H4 (cell line): ENCODE data around the gene BRCA2. TPM values are rescaled to one million over a fixed set of nuclear protein-coding genes. Genes with fewer than 3 reads are reported as not detected.
"Not testable (repeated sequence)": the region's sequence is repeated elsewhere in the genome, so short reads cannot be mapped to it uniquely, and the experiment has no call there.

Experiments
- DNase-seq: peaks from one replicate; pipeline ENCODE4 v3.0.0-alpha.2; 2015; ENCODE audit warnings: low spot score
- total RNA-seq: library from RNA; depleted of rRNA; stranded (reverse); fragments of >200 nt; shearing (Covaris generic); gene quantifications from 2 replicates; pipeline ENCODE4 v1.2.3, GENCODE V29; 2014

Gene BRCA2
- total RNA-seq, 1 experiment from 2014 or later = 8.1 TPM

DNA sequence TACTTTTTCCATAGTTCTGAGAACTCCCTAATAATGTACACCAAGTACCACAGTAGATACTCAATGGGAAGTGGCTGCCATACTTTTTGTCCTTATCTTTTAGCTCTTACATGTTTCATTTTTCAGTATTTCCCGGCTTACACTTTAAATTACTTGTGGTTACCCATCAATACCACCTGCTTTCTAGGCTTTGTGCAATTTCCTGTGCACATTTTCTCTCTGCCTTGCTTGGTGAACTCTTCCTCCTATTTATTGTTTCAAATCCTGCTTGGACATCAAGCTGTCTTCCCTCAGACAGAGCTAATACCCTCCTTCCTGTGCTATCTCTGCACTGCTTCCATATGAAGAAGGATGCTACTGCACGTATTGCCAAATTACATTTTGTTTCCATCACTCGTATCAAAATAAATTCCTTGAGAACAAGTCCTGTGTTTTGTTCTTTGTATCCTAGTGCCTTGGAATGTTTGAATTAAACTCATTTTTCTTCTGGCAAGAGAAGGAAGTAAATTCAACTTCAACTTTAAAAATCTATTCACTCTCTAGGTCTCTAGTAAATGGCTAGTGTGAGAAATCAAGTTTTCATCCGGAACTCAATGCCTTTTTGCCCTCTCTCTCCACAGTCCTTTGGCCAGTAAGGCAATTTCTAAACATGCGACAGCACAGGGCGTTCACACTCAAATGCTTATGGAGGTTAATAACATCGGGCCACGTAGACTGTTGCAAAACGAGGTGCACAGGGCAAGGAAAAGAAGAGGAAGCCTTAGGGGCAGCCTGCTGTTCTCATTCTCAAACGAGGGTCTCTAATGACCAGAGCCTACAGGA, 5.8 kb upstream of the BRCA2 start:
- DNase-seq = no peak

DNA sequence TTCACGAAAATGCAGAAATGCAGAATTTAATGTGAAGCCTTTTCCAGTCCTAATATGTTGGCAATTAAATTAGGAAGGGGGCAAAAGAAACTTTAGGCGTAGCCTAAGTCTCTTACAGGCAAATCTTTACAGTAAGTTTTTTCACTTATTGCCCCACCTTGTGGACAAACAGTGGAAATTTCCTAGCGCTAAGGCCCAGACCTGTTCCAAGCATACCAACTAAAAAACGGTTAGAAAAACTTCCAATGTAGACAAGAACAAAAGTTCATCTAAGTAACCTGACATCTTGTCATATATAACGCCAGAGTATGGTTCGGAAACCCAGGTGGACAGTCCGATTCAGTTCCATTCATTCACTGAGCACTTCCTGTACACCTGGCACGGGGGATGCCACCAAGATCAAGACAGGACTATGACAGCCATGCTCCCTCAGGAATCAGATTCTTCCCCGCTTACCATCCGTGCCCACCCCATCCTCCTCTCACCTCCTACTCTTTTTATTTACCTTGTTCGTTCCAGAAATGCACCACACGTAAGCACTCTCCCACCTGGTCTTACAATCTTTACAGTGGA, 5.1 kb upstream of the BRCA2 start:
- peak; percentile 22 for DNase-seq

DNA sequence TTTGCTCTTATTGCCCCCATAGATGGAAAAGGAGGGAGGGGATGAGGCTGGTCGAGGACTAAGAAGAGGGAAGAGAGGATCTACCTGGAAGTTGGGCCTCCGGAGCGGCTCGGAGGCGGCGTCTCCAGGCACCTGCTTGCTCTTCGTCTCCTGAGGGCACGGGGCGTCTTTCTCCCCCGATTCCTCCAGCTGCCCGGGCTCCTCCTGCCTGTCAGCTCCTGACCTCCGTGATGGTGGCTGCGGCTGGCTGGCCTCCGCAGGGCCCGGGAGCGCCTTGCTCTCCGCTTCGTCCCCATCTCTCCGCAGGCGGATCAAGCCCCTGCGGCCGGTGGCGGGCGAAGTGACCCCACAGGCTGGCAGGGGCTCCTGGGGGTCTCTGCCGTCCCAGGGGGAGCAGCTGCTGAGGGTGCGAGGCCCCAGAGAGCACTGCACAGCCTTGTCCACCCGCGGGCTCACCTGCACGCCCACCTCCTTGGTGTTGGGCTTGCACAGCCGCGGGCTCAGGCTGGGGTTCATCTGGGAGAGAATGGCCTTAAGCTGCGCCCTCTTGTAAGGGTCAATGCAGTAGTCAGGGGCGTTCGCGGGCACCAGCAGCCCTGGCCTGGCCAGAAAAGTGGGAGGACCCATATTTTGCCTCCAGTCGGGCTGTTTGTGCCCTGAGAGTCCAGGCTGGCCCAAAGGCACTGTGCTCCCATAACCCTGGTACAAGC, 4.0 kb upstream of the BRCA2 start:
- DNase-seq = no peak

DNA sequence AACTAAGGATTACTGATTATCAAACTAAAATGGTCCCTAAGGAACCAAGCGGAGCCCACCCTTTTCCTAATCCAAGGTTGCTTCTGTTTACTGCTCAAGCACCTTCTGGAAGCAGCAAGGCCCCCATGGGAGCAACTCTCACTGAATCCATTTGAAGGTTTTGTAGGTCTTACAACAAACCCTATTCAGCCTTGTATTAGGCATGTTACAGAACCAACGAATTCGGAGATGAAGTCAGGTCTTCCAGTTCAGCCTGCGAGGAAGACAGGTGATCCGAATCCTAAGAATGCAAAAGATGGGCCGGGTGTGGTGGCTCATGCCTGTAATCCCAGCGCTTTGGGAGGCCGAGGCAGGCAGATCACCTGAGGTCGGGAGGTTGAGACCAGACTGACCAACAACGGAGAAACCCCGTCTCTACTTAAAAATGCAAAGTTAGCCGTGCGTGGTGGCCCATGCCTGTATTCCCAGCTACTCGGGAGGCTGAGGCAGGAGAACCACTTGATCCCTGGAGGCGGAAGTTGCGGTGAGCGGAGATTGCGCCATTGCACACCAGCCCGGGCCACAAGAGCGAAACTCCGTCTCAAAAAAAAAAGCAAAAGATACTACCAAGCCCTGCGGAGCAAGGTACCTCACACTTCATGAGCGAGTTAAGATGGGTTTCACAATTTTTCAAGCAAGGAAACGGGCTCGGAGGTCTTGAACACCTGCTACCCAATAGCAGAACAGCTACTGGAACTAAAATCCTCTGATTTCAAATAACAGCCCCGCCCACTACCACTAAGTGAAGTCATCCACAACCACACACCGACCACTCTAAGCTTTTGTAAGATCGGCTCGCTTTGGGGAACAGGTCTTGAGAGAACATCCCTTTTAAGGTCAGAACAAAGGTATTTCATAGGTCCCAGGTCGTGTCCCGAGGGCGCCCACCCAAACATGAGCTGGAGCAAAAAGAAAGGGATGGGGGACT, 754 bp upstream of the BRCA2 start:
- DNase-seq = peak; percentile 37

DNA sequence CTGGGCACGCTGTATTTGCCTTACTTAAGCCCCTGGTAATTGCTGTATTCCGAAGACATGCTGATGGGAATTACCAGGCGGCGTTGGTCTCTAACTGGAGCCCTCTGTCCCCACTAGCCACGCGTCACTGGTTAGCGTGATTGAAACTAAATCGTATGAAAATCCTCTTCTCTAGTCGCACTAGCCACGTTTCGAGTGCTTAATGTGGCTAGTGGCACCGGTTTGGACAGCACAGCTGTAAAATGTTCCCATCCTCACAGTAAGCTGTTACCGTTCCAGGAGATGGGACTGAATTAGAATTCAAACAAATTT, 676 bp downstream of the BRCA2 start:
- DNase-seq = no peak

DNA sequence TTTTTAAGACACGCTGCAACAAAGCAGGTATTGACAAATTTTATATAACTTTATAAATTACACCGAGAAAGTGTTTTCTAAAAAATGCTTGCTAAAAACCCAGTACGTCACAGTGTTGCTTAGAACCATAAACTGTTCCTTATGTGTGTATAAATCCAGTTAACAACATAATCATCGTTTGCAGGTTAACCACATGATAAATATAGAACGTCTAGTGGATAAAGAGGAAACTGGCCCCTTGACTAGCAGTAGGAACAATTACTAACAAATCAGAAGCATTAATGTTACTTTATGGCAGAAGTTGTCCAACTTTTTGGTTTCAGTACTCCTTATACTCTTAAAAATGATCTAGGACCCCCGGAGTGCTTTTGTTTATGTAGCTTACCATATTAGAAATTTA, 1.2 kb downstream of the BRCA2 start:
- DNase-seq = no peak

DNA sequence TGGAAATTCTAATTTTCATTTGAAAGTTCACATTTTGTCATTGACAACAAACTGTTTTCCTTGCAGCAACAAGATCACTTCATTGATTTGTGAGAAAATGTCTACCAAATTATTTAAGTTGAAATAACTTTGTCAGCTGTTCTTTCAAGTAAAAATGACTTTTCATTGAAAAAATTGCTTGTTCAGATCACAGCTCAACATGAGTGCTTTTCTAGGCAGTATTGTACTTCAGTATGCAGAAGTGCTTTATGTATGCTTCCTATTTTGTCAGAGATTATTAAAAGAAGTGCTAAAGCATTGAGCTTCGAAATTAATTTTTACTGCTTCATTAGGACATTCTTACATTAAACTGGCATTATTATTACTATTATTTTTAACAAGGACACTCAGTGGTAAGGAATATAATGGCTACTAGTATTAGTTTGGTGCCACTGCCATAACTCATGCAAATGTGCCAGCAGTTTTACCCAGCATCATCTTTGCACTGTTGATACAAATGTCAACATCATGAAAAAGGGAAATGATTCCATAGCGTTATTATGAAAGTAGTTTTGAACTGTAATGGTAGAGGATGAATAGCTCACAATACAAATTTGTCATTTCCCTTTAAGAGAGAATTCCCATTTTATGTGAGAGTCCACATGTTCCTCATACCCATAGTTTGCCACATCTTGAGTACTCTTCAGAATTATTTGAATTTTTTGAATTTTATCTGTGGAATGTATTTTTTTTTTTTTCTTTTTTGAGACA, 2.6 kb downstream of the BRCA2 start:
- no peak for DNase-seq

DNA sequence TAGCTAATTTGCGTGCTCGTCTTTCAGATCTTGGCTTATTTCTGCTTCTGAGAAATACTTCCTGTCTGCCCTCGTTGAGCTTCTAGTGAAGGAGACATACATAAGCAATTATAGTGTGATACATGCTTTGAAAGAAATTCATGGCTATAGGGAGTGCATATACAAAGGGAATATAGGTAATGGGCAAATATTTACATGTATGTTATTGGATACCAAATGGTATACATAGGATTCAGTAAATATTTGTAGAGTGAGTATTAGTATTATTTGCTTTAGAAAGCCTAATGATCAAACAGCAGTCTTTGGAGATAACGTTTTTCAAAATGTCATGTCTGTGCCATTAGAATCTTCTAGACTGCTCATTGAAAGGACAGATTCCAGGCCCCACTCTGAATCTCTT, 5.2 kb downstream of the BRCA2 start:
- no peak for DNase-seq

DNA sequence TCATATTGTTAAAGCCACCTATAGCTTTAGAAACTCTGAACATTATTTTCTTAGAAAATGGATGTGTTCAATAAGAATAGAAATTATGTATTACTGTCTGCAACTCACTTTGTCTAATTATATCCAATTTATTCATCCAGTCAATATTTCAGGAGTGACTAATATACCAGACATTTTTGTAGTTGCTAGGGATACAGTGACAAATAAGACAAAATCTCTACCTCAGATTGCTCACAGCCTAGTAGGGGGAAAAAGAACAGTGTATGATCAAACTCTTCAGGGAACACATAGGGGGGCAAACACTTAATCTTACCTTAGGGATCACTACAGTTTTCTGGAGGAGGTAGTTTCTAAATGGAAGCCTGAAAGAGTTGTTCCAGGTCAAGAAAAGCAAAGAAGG, 8.6 kb downstream of the BRCA2 start:
- no peak for DNase-seq

DNA sequence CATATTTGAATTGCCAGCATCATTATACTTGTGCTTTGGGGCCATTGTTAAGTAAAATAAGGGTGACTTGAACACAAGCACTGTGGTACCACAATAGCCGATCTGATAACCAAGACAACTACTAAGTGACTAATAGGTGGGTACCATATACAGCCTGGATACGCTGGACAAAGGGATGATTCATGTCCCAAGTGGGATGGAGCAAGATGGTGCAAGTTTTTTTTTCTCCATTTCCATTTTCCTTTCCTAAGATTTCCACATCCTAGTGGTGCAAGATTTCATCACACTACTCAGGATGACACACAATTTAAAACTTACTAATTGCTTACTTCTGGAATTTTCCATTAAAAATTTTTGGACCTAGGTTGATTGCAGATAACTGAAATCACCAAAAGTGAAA, 15.1 kb downstream of the BRCA2 start:
- peak; percentile 3 for DNase-seq

DNA sequence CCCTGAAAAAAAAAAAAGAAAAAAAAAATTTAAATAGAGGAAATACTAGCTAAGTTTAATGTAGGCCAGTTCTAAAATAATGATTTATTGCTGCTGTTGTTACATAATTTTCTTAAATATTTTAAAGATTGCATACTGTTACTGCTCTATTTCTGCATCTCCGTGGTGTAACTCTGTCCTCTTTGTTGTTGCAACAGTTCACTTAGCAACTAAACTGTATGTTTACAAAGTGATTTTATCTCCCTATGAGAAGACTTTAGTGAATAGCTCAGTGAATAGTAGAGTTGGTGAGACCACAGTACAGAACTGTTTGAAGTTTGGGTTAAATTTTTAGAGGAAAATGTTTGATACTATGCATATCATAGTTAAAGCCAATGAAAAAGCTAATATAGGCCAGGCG, 19.4 kb downstream of the BRCA2 start:
- DNase-seq = no peak

DNA sequence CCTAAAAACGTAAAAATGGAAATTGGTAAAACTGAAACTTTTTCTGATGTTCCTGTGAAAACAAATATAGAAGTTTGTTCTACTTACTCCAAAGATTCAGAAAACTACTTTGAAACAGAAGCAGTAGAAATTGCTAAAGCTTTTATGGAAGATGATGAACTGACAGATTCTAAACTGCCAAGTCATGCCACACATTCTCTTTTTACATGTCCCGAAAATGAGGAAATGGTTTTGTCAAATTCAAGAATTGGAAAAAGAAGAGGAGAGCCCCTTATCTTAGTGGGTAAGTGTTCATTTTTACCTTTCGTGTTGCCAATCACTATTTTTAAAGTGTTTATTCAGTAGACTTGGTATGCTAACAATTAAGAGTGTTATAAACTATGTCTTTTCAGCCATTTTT, 25.6 kb downstream of the BRCA2 start:
- DNase-seq = no peak

DNA sequence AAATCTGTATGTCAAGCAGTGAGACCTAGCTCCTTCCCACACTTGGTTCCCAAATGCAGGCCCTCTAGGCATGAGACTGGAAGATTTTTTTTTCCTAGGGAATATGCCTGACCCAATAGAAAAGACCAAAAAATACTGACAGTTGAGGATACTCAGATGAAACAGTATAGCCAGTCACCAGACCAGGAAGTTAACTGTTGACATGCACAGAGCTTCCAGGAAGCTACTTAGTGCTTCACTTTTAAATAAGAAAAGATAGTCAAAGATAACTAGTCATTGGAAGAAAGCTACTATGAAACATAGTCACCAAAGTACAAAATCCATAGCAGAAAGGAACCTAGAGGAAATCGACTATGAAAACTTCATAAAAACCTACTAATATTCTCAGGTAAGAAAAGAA, 32.3 kb downstream of the BRCA2 start:
- DNase-seq = no peak

DNA sequence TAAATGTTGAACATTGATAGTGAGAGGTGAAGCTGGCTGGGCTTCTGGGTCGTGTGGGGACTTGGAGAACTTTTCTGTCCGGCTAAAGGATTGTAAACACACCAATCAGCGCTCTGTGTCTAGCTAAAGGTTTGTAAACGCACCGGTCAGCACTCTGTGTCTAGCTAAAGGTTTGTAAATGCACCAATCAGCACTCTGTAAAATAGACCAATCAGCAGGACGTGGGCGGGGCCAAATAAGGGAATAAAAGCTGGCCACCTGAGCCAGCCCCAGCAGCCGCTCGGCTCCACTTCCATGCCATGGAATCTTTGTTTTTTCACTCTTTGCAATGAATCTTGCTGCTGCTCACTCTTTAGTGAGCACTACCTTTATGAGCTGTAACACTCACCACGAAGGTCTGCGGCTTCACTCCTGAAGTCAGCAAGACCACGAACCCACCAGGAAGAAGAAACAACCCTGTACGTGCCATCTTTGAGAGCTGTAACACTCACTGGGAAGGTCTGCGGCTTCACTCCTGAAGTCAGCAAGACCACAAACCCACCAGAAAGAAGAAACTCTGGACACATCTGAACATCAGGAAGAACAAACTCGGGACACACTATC, 35.6 kb downstream of the BRCA2 start:
- not testable (repeated sequence) for DNase-seq

DNA sequence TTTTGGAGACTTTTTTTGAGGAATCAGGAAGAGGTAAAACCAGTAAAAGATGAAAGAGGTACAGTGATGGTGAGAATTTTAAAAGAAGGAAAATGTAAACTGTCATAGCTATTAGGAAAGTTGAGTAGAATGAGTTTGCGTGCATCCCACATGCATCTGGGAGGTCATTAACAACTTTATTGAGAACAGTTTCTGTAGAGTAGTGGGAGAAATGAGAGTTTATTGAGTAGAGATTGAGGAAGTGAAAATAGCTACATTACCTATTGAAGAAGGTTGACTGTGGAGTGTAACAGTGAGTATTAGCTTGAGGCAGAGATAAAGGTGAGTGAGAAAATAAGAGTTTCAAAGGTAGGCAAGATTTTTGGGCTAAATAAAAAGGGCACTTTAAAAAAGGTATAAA, 38.7 kb downstream of the BRCA2 start:
- no peak for DNase-seq

DNA sequence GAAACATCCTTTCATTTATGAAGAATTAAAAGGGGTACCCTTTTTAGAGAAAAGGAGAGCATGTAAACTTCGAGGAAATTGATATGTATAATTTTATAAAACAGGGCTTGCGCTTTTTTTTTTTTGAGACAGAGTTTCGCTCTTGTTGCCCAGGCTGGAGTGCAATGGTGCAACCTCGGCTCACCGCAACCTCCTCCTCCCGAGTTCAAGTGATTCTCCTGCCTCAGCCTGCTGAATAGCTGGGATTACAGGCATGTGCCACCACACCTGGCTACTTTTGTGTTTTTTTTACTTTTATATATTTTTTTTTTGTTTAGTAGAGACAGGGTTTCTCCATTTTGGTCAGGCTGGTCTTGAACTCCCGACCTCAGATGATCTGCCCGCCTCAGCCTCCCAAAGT, 40.6 kb downstream of the BRCA2 start:
- not testable (repeated sequence) for DNase-seq

DNA sequence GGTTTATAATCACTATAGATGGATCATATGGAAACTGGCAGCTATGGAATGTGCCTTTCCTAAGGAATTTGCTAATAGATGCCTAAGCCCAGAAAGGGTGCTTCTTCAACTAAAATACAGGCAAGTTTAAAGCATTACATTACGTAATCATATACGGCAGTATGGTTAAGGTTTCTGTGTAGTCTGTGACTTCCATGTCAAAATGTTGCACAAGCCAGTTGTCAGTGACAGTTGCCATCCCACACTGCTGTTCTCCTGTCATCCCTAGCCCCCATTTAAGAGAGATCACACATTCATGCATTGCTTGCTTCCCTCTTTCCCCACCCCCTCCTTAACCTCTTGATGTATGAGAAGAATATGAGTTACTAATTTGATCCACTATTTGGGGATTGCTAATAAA, 47.3 kb downstream of the BRCA2 start:
- DNase-seq = no peak

DNA sequence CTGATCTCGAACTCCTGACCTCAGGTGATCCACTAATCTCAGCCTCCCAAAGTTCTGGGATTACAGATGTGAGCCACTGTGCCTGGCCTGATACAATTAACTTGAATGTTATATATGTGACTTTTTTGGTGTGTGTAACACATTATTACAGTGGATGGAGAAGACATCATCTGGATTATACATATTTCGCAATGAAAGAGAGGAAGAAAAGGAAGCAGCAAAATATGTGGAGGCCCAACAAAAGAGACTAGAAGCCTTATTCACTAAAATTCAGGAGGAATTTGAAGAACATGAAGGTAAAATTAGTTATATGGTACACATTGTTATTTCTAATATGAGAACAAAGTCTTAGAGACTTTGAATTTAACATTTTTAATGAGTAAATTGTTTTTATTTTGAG, 55.5 kb downstream of the BRCA2 start:
- no peak for DNase-seq

DNA sequence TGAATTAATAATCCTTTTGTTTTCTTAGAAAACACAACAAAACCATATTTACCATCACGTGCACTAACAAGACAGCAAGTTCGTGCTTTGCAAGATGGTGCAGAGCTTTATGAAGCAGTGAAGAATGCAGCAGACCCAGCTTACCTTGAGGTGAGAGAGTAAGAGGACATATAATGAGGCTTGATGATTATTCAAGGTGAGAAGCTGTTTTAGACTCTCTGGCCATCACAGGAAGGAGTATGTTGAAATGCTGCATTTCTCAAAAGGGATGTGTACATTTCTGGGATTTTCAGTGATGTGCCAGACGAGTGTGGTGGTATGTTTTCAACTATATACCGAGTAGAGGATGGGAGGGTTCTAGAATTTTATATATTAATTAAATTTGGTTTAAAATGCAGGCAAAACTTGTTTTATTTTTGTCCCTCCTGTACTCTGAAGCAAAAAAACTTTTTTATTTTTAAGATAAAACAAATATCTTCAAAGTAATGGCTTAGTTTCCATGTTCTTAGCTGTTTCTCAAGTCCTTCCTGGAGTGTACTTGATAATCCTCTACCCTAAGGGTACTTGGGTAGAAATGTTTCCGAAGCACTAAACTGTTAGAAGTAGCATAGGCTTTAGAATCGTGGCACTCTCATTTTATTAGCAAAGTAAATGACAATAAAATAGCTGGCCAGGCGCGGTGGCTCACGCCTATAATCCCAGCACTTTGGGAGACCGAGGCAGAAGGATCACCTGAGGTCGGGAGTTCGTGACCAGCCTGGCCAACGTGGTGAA, 61.5 kb downstream of the BRCA2 start:
- DNase-seq = no peak

DNA sequence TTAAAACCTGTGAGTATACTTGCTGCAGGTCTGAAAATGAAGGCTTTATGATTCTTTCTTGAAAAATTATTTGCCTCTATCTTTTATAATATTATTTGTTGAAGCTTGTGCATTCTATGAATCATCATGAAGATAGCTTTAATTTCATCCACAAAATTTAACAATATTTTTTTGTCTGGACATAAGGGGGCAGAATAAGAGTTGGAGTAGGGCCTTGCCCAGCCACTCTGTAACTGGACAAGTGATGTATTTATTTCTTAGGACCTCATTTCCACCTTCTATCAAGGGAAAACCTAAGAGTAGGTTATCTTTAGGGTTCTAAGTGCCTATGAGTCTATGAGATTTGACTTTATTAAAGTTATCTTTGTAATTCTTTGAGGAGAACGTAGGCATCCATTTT, 62.7 kb downstream of the BRCA2 start:
- no peak for DNase-seq
